Tibial nerve (tissue), 4 donors: ENCODE measurements around the gene LAMP1.

Experiments used
- EP300 ChIP-seq, 2 donors: sonication (generic); formaldehyde crosslinking; IDR thresholded peaks; one replicate each; pipeline ENCODE4 v1.6.1; 2017; ENCODE audit warnings: antibody characterized with exemption in 2 of 2, mild to moderate bottlenecking in 1 of 2
- POLR2A ChIP-seq, 2 donors: fragments of 450-650 bp; IDR thresholded peaks; one replicate each; pipeline ENCODE4 v1.6.1; 2017; ENCODE audit warnings: antibody characterized with exemption in 2 of 2, mild to moderate bottlenecking in 2 of 2, moderate library complexity in 2 of 2
- TF ChIP-seq, protein P1 (sequence below), 5 experiments: fragments of 200-600 bp in 3 of 5; fragments of 450-650 bp in 2 of 5; sonication (generic) in 3 of 5; IDR thresholded peaks; one replicate each; pipeline ENCODE4 v1.5.1; 2016 to 2019; ENCODE audit warnings: antibody characterized with exemption in 5 of 5, mild to moderate bottlenecking in 3 of 5, moderate library complexity in 2 of 5

DNA sequence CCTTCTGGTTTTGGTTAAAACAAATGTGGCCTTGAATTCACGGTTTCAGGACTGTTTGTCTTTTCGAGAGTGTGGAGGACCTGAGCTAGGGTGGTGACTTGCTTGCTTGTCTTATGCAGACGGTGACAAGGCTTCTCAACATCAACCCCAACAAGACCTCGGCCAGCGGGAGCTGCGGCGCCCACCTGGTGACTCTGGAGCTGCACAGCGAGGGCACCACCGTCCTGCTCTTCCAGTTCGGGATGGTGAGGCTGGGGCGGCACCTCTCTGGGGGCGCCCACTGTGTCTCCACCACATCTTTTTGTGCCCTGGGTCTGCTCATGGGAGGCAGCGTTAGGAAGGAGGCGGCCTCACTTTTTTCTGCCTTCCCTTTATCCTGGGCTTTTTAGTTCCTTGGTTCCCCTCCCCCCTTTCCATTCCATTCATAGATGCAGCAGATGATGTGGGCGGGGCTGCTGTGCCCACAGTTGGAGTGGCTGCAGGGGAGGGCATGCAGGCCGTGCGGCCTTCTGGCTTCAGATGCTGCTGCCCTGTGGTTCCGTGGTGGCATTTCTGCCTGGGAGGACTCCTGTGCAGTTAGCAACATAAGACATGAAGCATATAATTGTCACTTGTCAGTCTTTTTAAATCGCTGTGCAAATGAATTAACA lies 23.3 kb downstream of the LAMP1 start:
- TF ChIP-seq POLR2A (IDR thresholded peaks at IDR 0.05) (no peak), EP300 (IDR thresholded peaks at IDR 0.05) (no peak)
- TF ChIP-seq, protein P1, sequence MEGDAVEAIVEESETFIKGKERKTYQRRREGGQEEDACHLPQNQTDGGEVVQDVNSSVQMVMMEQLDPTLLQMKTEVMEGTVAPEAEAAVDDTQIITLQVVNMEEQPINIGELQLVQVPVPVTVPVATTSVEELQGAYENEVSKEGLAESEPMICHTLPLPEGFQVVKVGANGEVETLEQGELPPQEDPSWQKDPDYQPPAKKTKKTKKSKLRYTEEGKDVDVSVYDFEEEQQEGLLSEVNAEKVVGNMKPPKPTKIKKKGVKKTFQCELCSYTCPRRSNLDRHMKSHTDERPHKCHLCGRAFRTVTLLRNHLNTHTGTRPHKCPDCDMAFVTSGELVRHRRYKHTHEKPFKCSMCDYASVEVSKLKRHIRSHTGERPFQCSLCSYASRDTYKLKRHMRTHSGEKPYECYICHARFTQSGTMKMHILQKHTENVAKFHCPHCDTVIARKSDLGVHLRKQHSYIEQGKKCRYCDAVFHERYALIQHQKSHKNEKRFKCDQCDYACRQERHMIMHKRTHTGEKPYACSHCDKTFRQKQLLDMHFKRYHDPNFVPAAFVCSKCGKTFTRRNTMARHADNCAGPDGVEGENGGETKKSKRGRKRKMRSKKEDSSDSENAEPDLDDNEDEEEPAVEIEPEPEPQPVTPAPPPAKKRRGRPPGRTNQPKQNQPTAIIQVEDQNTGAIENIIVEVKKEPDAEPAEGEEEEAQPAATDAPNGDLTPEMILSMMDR (IDR thresholded peaks at IDR 0.05) = no peak
